Stromal cell of bone marrow (primary cell): ENCODE measurements around the gene TAF11.
"Not testable (repeated sequence)": the region's sequence is repeated elsewhere in the genome, so short reads cannot be mapped to it uniquely, and the experiment has no call there.

Experiments used
- DNase-seq: peaks from one replicate; pipeline ENCODE4 v3.0.0-alpha.2; 2012; ENCODE audit warnings: low read depth

TAF11 gene

GRCh38 chr6:34865107-34865506 is 22.7 kb downstream of the TAF11 start:
- DNase-seq, result no peak

- no peak for DNase-seq
Measured at GRCh38 chr6:34864007-34864406, 23.8 kb downstream of the TAF11 start.

- no peak for DNase-seq
Measured at GRCh38 chr6:34860776-34861175, 27.1 kb downstream of the TAF11 start.

GRCh38 chr6:34859951-34860350 is 27.9 kb downstream of the TAF11 start:
- DNase-seq, result no peak

- DNase-seq, result no peak
Measured at GRCh38 chr6:34858681-34859080, 29.2 kb downstream of the TAF11 start.

- DNase-seq, result no peak
Measured at GRCh38 chr6:34855463-34855862, 32.4 kb downstream of the TAF11 start.

GRCh38 chr6:34852406-34853085 is 35.3 kb downstream of the TAF11 start:
- no peak for DNase-seq

- DNase-seq, result no peak
Measured at GRCh38 chr6:34851361-34851760, 36.5 kb downstream of the TAF11 start.

- not testable (repeated sequence) for DNase-seq
Measured at GRCh38 chr6:34849066-34849465, 38.8 kb downstream of the TAF11 start.

GRCh38 chr6:34839666-34840352 is 48.0 kb downstream of the TAF11 start:
- no peak for DNase-seq

- DNase-seq, result no peak
Measured at GRCh38 chr6:34837528-34837927, 50.3 kb downstream of the TAF11 start.

- no peak for DNase-seq
Measured at GRCh38 chr6:34836451-34836850, 51.4 kb downstream of the TAF11 start.

- no peak for DNase-seq
Measured at GRCh38 chr6:34836008-34836407, 51.8 kb downstream of the TAF11 start.

GRCh38 chr6:34834789-34835518 is 52.9 kb downstream of the TAF11 start:
- no peak for DNase-seq

- DNase-seq, result no peak
Measured at GRCh38 chr6:34832942-34833341, 54.9 kb downstream of the TAF11 start.

GRCh38 chr6:34829137-34829536 is 58.7 kb downstream of the TAF11 start:
- DNase-seq, result no peak
